GM12864 (cell line): ENCODE measurements around the gene PLEKHA8.

Source experiments
- DNase-seq: peaks from one replicate; pipeline ENCODE4 v3.0.0-alpha.2; 2011; ENCODE audit warnings: low read depth
- H3K4me3 ChIP-seq: 2 replicates; pipeline ENCODE4 v1.5.1; 2011; ENCODE audit warnings: mild to moderate bottlenecking, low read depth, low read length, control low read depth
- TF ChIP-seq, protein P1 (sequence below): IDR thresholded peaks from 2 replicates; pipeline ENCODE4 v1.5.1; 2011; ENCODE audit warnings: low read depth, mild to moderate bottlenecking, moderate library complexity, low read length, control low read depth, inconsistent platforms; ENCODE audit errors: missing control alignments

Gene PLEKHA8

DNA sequence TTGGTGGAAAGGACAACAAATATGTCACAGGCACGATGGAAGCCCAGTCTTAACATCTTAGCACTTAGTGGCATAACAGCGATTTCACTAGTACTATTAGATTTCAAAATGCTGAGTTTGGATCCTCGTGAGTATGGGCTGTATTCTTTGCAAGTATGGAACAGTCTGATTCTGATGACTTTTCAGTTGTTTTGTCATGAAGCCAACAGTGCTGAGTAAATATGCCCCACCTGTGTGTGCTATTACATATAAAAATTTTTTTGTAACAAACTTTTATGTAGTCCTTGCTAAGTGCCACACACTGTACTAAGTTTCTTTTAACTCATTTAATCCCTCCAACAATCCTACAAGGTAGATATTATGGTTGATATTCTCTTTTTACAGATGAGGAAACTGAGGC lies 137.4 kb downstream of the PLEKHA8 start:
- no peak overlapping the region for H3K4me3 ChIP-seq
- no peak for DNase-seq
- TF ChIP-seq, protein P1, sequence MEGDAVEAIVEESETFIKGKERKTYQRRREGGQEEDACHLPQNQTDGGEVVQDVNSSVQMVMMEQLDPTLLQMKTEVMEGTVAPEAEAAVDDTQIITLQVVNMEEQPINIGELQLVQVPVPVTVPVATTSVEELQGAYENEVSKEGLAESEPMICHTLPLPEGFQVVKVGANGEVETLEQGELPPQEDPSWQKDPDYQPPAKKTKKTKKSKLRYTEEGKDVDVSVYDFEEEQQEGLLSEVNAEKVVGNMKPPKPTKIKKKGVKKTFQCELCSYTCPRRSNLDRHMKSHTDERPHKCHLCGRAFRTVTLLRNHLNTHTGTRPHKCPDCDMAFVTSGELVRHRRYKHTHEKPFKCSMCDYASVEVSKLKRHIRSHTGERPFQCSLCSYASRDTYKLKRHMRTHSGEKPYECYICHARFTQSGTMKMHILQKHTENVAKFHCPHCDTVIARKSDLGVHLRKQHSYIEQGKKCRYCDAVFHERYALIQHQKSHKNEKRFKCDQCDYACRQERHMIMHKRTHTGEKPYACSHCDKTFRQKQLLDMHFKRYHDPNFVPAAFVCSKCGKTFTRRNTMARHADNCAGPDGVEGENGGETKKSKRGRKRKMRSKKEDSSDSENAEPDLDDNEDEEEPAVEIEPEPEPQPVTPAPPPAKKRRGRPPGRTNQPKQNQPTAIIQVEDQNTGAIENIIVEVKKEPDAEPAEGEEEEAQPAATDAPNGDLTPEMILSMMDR, result no peak

DNA sequence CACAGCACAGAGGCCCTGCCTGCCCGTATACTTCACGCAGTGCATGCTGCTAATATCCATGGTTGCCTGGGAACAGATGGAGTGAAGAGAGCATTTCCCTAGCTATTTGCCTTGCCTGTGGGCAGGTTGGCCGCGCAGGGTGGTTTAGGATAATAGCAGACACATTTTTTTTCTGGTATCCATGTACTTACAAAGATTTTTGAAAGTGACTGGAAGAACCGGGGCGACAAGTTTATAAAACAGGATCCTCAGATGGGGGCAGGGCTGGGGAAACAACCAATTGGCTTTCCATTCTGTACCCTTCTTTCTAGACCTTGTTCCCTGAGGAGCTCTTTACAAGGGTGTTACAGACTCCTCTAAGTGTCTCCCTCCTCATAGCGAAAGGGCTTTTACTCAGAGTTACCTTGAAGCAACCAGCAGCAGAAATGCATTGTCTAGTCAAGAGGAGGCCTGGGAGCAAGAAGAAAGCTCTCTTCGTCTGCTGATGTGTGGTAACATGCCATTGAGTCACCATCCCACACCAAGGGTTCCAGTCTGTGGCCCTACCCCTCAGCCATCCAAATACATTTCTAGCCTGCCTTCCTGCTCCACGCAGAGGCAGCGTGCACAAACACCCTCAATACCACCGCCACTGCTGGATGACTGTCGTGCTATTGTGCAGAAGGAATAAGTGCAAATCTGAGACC lies 138.1 kb downstream of the PLEKHA8 start:
- no peak overlapping the region for H3K4me3 ChIP-seq
- DNase-seq, result no peak
- TF ChIP-seq, protein P1, result no peak

DNA sequence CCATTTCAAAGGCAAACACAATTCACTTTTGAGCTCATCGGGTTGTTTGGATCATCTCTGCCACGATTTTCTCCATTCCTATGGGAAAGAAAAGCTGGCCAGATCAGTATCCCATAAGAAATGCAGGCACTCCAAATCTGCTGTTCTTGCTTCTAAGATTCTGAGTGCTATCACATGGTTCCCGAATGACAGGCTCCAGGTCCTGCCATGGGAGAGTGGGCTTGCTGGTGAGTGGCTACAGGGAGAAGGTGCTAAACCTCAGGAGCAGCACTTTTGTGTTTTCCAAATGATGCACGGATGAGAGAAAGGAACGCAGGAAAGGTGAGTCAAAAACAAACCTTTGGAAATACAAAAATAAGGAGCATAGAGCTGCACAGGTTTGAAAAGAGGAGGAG lies 138.6 kb downstream of the PLEKHA8 start:
- TF ChIP-seq, protein P1, result no peak
- no peak overlapping the region for H3K4me3 ChIP-seq
- DNase-seq, result no peak

DNA sequence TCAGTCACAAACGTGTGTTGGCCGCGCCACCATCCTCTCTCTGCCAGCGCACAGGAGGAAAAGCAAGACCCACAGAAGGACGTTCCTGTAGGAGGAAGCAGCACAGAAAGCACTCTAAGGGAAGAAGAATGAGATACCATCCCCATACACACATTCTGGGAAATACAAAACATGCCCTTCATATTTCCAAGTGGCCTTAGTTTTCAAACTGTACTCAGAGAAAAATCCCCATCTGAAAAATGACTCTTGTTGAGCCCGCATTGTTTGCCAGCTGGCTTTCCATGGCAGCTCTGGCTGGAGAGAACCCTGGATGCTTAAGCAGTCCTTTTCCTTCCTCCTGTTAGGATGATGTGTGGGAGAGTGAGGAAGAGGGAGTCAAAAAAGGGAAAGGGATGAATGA lies 139.7 kb downstream of the PLEKHA8 start:
- DNase-seq, result no peak
- H3K4me3 ChIP-seq, result no peak overlapping the region
- TF ChIP-seq, protein P1, result no peak

DNA sequence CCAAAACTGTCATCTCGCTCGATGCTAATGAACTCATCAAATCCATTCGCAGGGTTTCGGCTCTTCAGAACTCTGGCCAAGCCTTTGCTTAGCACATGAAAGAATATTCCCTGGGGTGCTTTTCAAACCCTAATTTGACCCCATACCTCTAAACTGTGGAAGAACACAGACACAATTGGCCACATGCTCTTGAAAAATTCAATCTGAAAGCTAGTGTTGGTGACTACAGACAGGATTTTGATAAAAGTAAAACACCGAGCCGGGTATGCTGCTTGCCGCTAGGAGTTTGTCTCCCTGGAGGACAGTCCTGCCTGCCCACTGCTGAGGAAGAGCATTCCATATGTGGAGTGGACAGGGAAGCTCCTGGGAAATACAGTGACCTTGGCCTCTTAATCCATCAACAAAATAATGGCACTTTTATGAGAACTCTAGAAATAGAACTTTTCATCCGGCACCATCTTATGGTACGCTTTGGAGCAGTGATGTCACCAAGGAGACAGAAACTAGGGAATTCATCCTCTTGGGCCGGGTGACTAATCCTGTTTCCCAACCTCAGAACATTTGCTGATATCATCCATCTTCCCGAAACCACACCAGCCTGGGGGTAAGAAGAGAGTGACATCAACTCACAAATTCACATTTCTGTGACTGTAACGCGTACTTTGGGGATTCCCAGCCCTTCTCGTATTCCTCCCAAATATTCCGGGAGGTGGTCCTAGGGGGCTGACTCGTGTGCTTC lies 140.8 kb downstream of the PLEKHA8 start:
- DNase-seq, result no peak
- H3K4me3 ChIP-seq, result no peak overlapping the region
- TF ChIP-seq, protein P1, result no peak

DNA sequence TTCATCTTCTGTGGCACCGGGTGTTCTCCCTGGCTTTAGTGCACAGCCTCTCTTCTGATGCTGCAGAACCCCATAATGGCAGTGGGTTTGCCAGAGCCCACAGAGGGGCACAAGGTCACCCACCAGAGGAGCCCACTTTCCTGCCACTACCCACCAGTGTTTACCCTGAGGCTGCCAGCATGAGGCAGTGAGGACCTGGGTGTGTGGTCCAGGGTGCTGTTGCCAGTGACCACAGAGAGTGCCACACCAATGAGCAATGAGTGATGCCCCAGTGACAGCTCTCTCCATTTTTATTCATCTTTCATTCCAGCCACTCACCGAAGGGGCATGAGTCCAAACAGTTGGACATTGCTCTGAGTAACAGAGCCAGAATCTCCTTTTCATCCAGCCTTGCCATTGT lies 141.4 kb downstream of the PLEKHA8 start:
- no peak overlapping the region for H3K4me3 ChIP-seq
- DNase-seq, result no peak
- TF ChIP-seq, protein P1, result no peak
